ENCODE measurements around the gene TMPRSS3.

TMPRSS3 gene

DNA sequence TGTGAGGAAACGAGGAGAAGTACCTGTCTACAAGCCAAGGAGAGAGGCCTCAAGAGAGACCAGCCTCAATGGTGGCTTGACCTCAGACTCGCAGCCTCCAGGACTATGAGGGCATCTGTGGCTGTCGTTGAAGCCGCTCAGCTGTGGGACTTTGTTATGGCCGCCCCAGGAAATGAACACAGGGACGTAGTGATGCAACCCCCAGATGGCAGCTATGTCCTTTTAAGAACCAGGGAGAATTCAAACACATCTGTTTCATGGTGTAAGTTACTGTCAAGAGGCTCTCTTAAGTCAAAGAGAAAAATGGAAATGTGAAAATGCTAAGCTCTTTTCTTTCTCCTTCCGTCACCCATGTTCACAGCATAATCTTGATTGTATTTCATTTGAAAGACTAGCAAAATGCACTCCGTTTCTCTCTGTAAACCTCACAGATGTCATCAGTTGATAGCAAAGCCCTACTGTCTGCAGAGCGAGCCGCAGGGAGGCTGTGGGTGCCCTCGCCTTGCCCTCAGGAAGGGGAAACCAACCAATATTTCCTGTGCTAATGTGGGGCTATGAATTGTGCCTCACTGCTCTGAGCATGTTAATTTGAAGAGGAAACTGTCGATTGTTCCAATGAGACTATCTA, 29.2 kb upstream of the TMPRSS3 start:
- Histone ChIP-seq H2AFZ (ENCODE audit: low read depth, low read length) (no peak overlapping the region), H3K36me3 (ENCODE audit: insufficient read depth, low read length) (no peaks in the 10 kb centered on the region), H3K9me3 (ENCODE audit: low read length) (no peaks in the 10 kb centered on the region), H3K4me1 (ENCODE audit: insufficient read depth, low read length) (no peaks in the 10 kb centered on the region), H3K27me3 (ENCODE audit: insufficient read depth, low read length) (no peaks in the 10 kb centered on the region), H3K4me3 (ENCODE audit: low read length) (no peak overlapping the region)

DNA sequence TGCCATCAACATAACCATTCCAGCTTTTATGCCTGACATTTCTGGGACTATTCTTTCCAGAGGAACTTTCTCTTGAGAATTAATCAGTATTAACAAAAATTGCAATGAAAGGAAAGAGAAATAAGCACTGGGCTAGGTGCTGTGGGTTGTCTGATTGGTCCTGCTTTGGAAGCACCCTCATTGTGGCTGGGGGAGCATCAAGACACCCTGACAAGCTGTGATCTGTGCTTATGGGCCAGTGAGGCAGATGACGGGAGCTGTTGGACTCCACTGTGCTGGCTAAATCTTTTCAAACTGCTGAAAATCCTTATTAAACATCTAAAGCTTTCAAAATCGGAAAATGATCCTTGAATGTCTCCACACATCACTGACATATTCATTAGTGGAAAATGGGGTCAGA, 27.8 kb upstream of the TMPRSS3 start:
- no peaks in the 10 kb centered on the region for H3K9me3 ChIP-seq (ENCODE audit: low read length)
- no peak overlapping the region for H2AFZ ChIP-seq (ENCODE audit: low read depth, low read length)
- no peaks in the 10 kb centered on the region for H3K4me1 ChIP-seq (ENCODE audit: insufficient read depth, low read length)
- H3K27me3 ChIP-seq (ENCODE audit: insufficient read depth, low read length): no peaks in the 10 kb centered on the region
- no peak overlapping the region for H3K4me3 ChIP-seq (ENCODE audit: low read length)
- H3K36me3 ChIP-seq (ENCODE audit: insufficient read depth, low read length): no peaks in the 10 kb centered on the region

DNA sequence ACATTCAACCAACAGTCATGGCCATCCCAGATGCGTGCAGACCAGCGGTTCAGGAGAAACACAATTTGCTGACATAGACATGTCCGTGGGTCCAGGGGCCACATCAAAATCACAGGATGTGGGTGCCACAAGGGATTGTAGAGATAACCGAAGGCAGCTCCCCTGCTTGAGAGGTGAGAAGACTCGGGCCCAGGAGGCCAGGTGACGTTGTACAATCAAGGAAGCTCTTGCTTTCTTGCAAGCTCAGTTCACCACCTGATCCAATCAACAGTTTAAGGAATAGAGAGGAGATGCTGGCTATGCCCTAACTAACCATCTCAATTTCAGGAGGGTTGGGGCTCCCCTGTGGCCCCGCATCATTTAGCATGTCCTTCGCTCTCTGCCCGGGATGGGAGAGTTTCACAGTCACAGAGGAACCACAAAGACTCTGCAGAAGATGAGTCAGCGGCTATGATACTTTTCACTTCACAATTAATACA, 27.4 kb upstream of the TMPRSS3 start:
- no peaks in the 10 kb centered on the region for H3K27me3 ChIP-seq (ENCODE audit: insufficient read depth, low read length)
- no peaks in the 10 kb centered on the region for H3K4me1 ChIP-seq (ENCODE audit: insufficient read depth, low read length)
- no peak overlapping the region for H3K4me3 ChIP-seq (ENCODE audit: low read length)
- H3K36me3 ChIP-seq (ENCODE audit: insufficient read depth, low read length): no peaks in the 10 kb centered on the region
- no peak overlapping the region for H2AFZ ChIP-seq (ENCODE audit: low read depth, low read length)
- no peaks in the 10 kb centered on the region for H3K9me3 ChIP-seq (ENCODE audit: low read length)

DNA sequence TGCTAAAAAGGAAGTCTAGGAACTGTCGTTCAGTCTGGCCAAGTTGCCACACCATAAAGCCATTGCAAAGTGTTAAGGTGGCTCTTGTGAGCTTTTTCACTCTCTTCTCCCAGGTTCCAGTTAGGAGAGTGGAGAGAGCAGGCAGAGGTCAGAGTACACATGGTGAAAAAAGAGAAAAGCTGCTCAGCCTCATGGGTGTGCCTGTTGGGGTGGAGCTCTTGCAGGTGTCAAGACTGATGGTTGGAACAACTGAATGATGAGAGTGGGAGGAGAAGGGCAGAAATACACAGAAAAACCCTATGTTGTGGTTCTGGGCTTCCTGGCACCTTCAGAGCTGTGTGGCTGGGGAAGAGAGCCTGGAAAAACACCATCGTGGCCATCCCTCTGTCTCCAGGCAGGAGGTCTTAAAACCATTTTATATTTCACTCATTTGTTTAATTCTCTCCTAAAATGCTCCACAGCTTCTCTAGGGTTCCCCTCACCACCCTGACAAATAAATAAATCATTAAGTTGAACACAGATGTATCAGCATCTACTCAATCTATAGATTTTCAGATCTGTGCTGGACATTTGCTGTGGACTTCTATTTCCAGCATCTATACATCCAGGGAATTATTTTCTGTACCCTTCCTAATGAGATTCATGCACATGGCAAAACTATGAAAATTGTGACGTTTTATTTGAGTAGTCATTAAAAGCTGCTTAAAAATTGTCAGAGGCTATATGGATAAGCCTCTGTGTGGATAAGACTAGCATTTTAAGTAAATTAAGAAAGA, 25.4 kb upstream of the TMPRSS3 start:
- Histone ChIP-seq H3K27me3 (ENCODE audit: insufficient read depth, low read length) (no peaks in the 10 kb centered on the region), H2AFZ (ENCODE audit: low read depth, low read length) (no peak overlapping the region)

DNA sequence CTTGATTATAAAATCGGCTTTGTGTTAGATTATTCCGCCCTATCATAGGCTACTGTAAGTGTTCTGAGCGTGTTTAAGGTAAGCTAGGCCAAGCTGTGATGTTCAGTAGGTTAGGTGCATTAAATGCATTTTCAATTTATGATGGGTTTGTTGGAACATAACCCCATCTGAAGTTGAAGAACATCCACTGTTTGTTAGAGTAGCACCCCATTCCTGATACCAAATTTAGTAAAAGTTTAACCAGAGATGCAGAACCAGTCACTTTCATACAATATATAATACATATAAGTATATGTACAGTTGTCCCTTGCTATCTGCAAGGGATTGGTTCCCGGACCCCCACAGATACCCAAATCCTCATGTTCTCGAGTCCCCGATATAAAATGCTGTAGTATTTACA, 24.0 kb upstream of the TMPRSS3 start:
- Histone ChIP-seq H3K36me3 (ENCODE audit: insufficient read depth, low read length) (no peaks in the 10 kb centered on the region), H2AFZ (ENCODE audit: low read depth, low read length) (no peak overlapping the region), H3K4me1 (ENCODE audit: insufficient read depth, low read length) (no peaks in the 10 kb centered on the region), H3K27me3 (ENCODE audit: insufficient read depth, low read length) (peaks cover 1% of the 10 kb centered on the region), H3K9me3 (ENCODE audit: low read length) (no peaks in the 10 kb centered on the region), H3K4me3 (ENCODE audit: low read length) (no peak overlapping the region)

More for the DNA sequence above, 25.4 kb upstream of the TMPRSS3 start:
- Histone ChIP-seq H3K9me3 (ENCODE audit: low read length) (no peaks in the 10 kb centered on the region), H3K4me1 (ENCODE audit: insufficient read depth, low read length) (no peaks in the 10 kb centered on the region), H3K4me3 (ENCODE audit: low read length) (no peak overlapping the region), H3K36me3 (ENCODE audit: insufficient read depth, low read length) (no peaks in the 10 kb centered on the region)

DNA sequence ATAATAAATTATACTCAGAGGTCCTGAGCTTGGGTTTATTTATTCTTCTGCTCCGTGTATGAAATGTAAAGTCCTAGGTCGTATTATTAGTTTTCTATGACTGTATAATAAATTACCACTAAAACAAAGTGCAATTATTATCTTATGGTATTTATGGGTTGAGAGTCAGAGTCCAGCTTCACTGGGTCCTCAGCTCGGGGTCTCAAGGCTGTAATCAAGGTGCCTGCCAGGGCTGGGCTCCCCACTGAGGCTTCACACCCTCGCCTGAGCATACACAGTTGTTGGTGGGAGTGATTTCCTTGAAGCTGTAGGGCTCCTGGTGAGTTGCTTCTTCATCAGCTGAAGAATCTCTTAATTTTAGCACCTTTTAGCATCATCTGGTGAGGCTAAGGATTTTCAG, 23.0 kb upstream of the TMPRSS3 start:
- H3K27me3 ChIP-seq (ENCODE audit: insufficient read depth, low read length): peaks cover 3% of the 10 kb centered on the region
- H3K9me3 ChIP-seq (ENCODE audit: low read length): no peaks in the 10 kb centered on the region

DNA sequence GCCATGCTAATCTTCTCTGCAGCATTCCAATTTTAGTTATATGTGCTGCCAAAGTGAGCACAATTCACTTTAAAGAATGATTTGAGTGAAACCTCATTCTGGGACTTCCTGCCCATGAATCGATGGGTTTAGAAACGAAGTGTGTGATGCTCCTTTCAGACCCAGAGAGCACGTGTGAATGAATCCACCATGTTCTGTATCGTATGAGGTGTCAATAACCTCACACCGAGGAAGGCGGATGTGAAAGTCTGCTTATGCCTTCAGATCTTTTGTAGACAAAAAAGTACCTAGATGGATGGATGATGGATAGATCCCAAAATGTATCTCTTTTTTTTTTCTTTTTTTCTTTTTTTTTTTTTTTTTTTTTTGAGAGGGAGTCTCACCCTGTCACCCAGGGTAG, 21.7 kb upstream of the TMPRSS3 start:
- Histone ChIP-seq H3K9me3 (ENCODE audit: low read length) (no peaks in the 10 kb centered on the region), H3K27me3 (ENCODE audit: insufficient read depth, low read length) (peaks cover 5% of the 10 kb centered on the region), H3K36me3 (ENCODE audit: insufficient read depth, low read length) (no peaks in the 10 kb centered on the region), H2AFZ (ENCODE audit: low read depth, low read length) (no peak overlapping the region), H3K4me3 (ENCODE audit: low read length) (no peak overlapping the region), H3K4me1 (ENCODE audit: insufficient read depth, low read length) (no peaks in the 10 kb centered on the region)

More for the DNA sequence above, 23.0 kb upstream of the TMPRSS3 start:
- Histone ChIP-seq H3K36me3 (ENCODE audit: insufficient read depth, low read length) (no peaks in the 10 kb centered on the region), H2AFZ (ENCODE audit: low read depth, low read length) (no peak overlapping the region), H3K4me1 (ENCODE audit: insufficient read depth, low read length) (no peaks in the 10 kb centered on the region), H3K4me3 (ENCODE audit: low read length) (no peak overlapping the region)

DNA sequence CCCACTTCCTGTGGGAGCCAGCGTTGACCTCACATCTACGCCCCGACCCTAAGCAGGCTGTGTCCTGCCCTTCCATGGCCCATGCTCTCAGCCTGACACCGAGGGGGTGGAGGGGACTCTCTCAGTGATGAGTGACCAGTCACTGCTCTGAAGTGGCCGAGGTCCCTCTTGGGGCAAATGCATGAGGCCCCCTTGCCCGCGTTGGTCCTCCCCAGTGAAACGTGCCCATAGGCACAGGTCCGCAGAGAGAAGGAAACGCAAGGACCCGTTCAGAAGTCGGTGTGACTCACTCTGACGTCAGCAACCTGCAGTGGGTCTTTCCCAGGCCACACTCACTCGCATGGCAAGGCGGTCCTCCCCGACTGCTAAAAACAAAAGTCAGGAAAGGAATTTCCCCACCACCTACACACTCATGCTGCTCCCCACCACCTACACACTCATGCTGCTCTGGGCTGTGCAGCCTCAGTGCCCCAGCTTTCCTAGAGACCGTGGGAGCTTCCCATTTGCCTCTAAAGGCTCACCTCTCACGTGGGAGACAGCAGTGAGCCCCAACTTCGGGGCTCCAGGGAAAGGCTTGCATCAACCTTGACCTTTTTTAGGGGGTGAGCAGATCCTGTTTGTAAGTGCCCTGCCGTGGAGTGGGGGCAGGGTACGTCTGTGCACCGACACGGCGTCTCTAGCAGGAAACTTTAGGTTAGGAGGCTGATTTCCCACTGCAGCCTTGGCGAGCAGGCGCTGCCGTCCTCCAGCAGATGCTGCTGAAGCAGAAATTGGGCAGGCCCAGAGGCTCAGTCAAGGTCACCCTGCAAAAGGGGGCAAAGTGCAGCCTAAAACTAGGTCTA, 19.3 kb upstream of the TMPRSS3 start:
- Histone ChIP-seq H3K27me3 (ENCODE audit: insufficient read depth, low read length) (peaks cover 10% of the 10 kb centered on the region), H3K36me3 (ENCODE audit: insufficient read depth, low read length) (no peaks in the 10 kb centered on the region), H3K9me3 (ENCODE audit: low read length) (no peaks in the 10 kb centered on the region), H3K4me1 (ENCODE audit: insufficient read depth, low read length) (no peaks in the 10 kb centered on the region), H3K4me3 (ENCODE audit: low read length) (no peak overlapping the region), H2AFZ (ENCODE audit: low read depth, low read length) (no peak overlapping the region)

DNA sequence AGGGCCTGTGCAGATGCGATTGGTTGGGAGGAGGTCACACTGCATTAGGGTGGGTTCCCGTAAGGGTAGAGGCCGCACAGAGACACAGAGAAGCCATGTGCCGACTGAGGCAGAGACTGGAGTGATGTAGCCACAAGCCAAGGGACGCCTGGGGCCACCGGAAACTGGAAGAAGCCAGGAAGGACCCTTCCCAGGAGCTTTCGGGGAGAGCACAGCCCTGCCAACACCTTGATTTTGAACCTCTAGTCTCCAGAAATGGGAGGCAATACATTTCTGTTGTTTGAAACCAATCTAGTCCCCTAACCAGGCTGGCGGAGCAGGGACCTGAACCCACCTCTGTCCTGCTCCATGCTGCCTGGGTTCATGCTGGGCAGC, 18.7 kb upstream of the TMPRSS3 start:
- Histone ChIP-seq H3K4me1 (ENCODE audit: insufficient read depth, low read length) (no peaks in the 10 kb centered on the region), H3K9me3 (ENCODE audit: low read length) (no peaks in the 10 kb centered on the region), H2AFZ (ENCODE audit: low read depth, low read length) (no peak overlapping the region), H3K36me3 (ENCODE audit: insufficient read depth, low read length) (no peaks in the 10 kb centered on the region), H3K4me3 (ENCODE audit: low read length) (no peak overlapping the region), H3K27me3 (ENCODE audit: insufficient read depth, low read length) (peaks cover 10% of the 10 kb centered on the region)

DNA sequence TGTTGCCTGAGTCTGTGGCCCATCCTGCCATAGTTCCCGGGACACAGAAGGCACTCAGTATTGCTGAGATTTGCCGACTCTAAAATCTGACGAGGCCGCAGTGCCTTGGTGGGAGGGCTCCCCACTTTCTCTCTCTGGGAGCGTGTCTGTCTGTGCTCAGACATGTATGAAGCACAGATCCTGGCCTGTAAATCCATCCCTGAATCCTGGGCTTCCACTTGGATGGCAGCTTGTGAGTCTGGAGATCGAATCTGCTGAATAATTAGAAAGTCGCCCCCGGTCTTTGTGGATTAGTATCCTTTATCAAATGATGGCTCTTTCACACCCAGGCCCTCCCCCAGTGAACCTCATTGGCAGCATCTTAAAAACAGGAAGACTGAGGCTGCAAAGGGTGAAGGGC, 18.2 kb upstream of the TMPRSS3 start:
- Histone ChIP-seq H3K4me1 (ENCODE audit: insufficient read depth, low read length) (no peaks in the 10 kb centered on the region), H3K4me3 (ENCODE audit: low read length) (no peak overlapping the region)

DNA sequence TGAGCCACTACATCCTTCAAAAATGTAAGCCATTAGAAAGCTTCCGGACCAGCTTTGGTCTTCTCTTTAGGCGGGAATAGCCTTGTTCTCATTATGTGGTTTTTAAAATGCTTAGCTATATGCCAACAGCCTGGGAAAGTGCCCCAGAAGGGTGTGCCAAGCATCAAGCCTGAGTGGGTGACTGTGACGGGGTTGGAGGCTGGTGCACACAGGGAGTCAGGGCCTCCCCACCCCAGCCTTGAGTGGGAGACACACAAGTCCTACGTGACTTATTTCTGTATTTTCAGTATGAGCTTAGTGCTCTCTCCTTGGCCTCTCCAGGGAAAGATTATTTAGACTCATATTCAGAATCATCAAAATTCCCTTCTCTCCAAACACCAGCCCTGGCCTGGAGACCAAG, 17.6 kb upstream of the TMPRSS3 start:
- no peak overlapping the region for H3K4me3 ChIP-seq (ENCODE audit: low read length)
- H3K27me3 ChIP-seq (ENCODE audit: insufficient read depth, low read length): peaks cover 10% of the 10 kb centered on the region
- H2AFZ ChIP-seq (ENCODE audit: low read depth, low read length): no peak overlapping the region
- H3K9me3 ChIP-seq (ENCODE audit: low read length): no peaks in the 10 kb centered on the region
- H3K4me1 ChIP-seq (ENCODE audit: insufficient read depth, low read length): no peaks in the 10 kb centered on the region
- H3K36me3 ChIP-seq (ENCODE audit: insufficient read depth, low read length): no peaks in the 10 kb centered on the region

More for the DNA sequence above, 18.2 kb upstream of the TMPRSS3 start:
- no peaks in the 10 kb centered on the region for H3K9me3 ChIP-seq (ENCODE audit: low read length)
- no peaks in the 10 kb centered on the region for H3K36me3 ChIP-seq (ENCODE audit: insufficient read depth, low read length)
- H3K27me3 ChIP-seq (ENCODE audit: insufficient read depth, low read length): peaks cover 10% of the 10 kb centered on the region
- no peak overlapping the region for H2AFZ ChIP-seq (ENCODE audit: low read depth, low read length)

DNA sequence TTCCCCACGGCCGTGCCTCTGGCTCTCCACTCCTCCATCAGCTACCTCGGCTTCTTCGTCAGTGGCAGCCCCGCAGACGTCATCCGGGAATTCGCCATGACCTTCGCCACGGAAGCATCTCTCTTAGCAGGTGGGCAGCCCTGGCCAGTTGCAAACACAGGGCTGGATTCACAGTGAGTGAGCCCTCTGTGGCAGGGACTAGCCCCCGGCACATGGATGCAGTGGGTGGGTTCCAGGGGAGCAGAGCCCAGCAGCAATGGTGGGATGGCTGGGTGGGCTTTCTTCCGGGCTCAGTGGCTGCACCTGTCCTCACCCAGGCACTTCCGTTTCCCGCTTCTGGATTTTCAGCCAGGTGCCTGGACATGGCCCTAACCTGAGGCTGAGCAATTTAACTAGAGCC, 17.2 kb upstream of the TMPRSS3 start:
- Histone ChIP-seq H3K36me3 (ENCODE audit: insufficient read depth, low read length) (no peaks in the 10 kb centered on the region), H3K4me3 (ENCODE audit: low read length) (no peak overlapping the region), H2AFZ (ENCODE audit: low read depth, low read length) (no peak overlapping the region), H3K4me1 (ENCODE audit: insufficient read depth, low read length) (no peaks in the 10 kb centered on the region), H3K9me3 (ENCODE audit: low read length) (no peaks in the 10 kb centered on the region), H3K27me3 (ENCODE audit: insufficient read depth, low read length) (peaks cover 10% of the 10 kb centered on the region)

DNA sequence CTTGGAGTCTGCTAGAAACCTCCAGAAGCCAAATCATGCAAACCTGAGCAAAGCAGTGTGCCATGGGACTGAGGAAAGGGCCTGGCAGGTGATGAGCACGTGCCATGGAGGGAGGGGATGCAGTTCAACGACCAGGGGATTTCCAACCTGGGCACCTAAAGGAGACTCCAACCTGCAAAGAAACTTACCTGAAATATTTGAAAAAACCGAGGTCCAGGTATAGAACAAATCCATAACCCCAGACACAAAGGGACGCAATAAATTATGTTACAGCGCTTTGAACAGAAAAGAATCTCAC, 16.7 kb upstream of the TMPRSS3 start:
- Histone ChIP-seq H3K4me3 (ENCODE audit: low read length) (no peak overlapping the region), H3K36me3 (ENCODE audit: insufficient read depth, low read length) (no peaks in the 10 kb centered on the region), H3K4me1 (ENCODE audit: insufficient read depth, low read length) (no peaks in the 10 kb centered on the region), H3K27me3 (ENCODE audit: insufficient read depth, low read length) (peaks cover 10% of the 10 kb centered on the region), H2AFZ (ENCODE audit: low read depth, low read length) (no peak overlapping the region), H3K9me3 (ENCODE audit: low read length) (no peaks in the 10 kb centered on the region)
